Fibroblast of villous mesenchyme (primary cell): ENCODE measurements around the gene DMRT2. TPM values are rescaled to one million over a fixed set of nuclear protein-coding genes. Genes with fewer than 3 reads are reported as not detected.

ENCODE experiments used
- DNase-seq: peaks from one replicate; pipeline ENCODE4 v3.0.0-alpha.2; 2010; ENCODE audit warnings: low read depth
- H3K4me3 ChIP-seq: 2 replicates; pipeline ENCODE4 v1.5.1; 2011; ENCODE audit warnings: low read depth, mild to moderate bottlenecking, low read length
- CTCF ChIP-seq: IDR thresholded peaks from 2 replicates; pipeline ENCODE4 v1.5.1; 2012; ENCODE audit warnings: low read depth, mild to moderate bottlenecking, low read length; ENCODE audit not compliant: insufficient read depth
- total RNA-seq: library from RNA; depleted of rRNA; stranded (reverse); fragments of >200 nt; gene quantifications from 2 replicates; pipeline ENCODE4 v1.2.3, GENCODE V29; 2012

Gene DMRT2
- total RNA-seq, 1 donor = not detected

GRCh38 chr9:1057910-1058309, 7.8 kb downstream of the DMRT2 start:
- TF ChIP-seq CTCF = no peak
- no peak for DNase-seq
- H3K4me3 ChIP-seq = no peak overlapping the region

GRCh38 chr9:1058826-1059487, 8.8 kb downstream of the DMRT2 start:
- H3K4me3 ChIP-seq = no peak overlapping the region
- TF ChIP-seq CTCF = no peak
- no peak for DNase-seq

- DNase-seq = no peak
- no peak for TF ChIP-seq CTCF
- H3K4me3 ChIP-seq = no peak overlapping the region
Observed at GRCh38 chr9:1065130-1065529, 15.0 kb downstream of the DMRT2 start.

- no peak overlapping the region for H3K4me3 ChIP-seq
- no peak for TF ChIP-seq CTCF
- no peak for DNase-seq
Observed at GRCh38 chr9:1070692-1071091, 20.5 kb downstream of the DMRT2 start.

- no peak for DNase-seq
- no peak for TF ChIP-seq CTCF
- no peak overlapping the region for H3K4me3 ChIP-seq
Observed at GRCh38 chr9:1071730-1072129, 21.6 kb downstream of the DMRT2 start.

- DNase-seq = no peak
- H3K4me3 ChIP-seq = no peak overlapping the region
- no peak for TF ChIP-seq CTCF
Observed at GRCh38 chr9:1073497-1073896, 23.3 kb downstream of the DMRT2 start.

GRCh38 chr9:1077616-1078015, 27.5 kb downstream of the DMRT2 start:
- no peak overlapping the region for H3K4me3 ChIP-seq
- no peak for DNase-seq
- TF ChIP-seq CTCF = no peak
